Measurements from ENCODE around the gene CPB1. TPM values are rescaled to one million over a fixed set of nuclear protein-coding genes. Genes with fewer than 3 reads are reported as not detected.

CPB1 gene
- total RNA-seq, 2 experiments from 2014 or later: not detected

DNA sequence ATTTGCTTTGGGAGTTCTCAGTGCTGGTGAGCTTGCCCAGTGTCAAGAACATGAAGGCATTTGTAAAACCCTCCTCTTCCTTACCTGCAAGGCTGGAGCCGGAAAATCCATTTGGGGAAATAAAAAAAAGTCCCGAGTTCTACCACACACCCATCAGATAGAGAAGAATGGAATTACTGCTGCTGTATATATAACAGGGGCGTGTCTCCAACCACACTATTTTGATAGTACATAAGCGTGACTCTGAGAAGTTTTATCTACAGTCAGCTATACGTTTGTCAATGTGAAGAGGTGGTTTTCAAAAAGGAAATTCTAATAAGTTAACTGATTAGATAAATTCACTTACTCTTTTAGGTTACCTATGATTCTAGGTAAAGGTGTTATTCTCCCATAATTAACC lies 36.2 kb downstream of the CPB1 start:
- Mint-ChIP-seq H3K4me3 (no peak overlapping the region), H3K27ac (no peak overlapping the region), H3K9me3 (ENCODE audit: low read depth) (no peaks in the 10 kb centered on the region), H3K36me3 (ENCODE audit: low read depth) (no peaks in the 10 kb centered on the region), H3K27me3 (peaks cover 15% of the 10 kb centered on the region), H3K4me1 (no peaks in the 10 kb centered on the region)
- intact Hi-C loops (cut with DNase I, micrococcal nuclease): no loop called here
- CTCF ChIA-PET: interaction anchor here (1.0 to 5.6 kb wide), 5 partner anchors 10 to 86 kb away, joined by 3 to 69 read pairs (median 5); no protein-coding TSS in a partner anchor
- no peak for DNase-seq
- POLR2A ChIA-PET: no interaction called here
- ATAC-seq: no peak

DNA sequence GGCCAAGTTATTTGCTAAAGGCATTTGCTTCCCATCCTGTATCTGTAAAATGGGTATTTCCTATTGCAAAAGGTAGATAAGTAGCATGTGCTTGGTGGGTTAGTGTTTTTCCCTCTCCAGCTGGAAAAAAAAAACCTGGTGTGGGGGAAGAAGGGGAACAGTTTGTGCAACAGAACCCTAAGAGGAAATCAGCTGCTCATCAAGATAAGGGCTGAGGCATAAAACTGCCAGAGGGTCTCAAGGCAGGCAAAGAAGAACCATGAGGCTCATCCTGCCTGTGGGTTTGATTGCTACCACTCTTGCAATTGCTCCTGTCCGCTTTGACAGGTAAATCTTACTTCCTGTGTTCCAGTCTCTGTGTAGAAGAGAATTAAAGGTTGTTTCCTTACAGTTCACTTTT lies 37.4 kb downstream of the CPB1 start, which contains the start of gene CPA3:
Gene CPA3 (plus strand): TSS at position 248 of the 400 bp plus-strand sequence. CDS start 12 bp downstream, at position 260.
- no peaks in the 10 kb centered on the region for H3K4me1 Mint-ChIP-seq
- DNase-seq (no peak), ATAC-seq (no peak)
- no peaks in the 10 kb centered on the region for H3K36me3 Mint-ChIP-seq (ENCODE audit: low read depth)
- CTCF ChIA-PET: interaction anchor here (0.7 to 2.3 kb wide), 5 partner anchors 9 to 170 kb away, joined by 3 to 6 read pairs (median 3); no protein-coding TSS in a partner anchor
- H3K9me3 Mint-ChIP-seq (ENCODE audit: low read depth): no peaks in the 10 kb centered on the region
- intact Hi-C loops (cut with DNase I, micrococcal nuclease): no loop called here
- POLR2A ChIA-PET: no interaction called here
- no peak within 1 kb of the TSS for H3K27ac Mint-ChIP-seq
- H3K27me3 Mint-ChIP-seq: peaks cover 15% of the 10 kb centered on the region
- H3K4me3 Mint-ChIP-seq: no peak within 1 kb of the TSS

DNA sequence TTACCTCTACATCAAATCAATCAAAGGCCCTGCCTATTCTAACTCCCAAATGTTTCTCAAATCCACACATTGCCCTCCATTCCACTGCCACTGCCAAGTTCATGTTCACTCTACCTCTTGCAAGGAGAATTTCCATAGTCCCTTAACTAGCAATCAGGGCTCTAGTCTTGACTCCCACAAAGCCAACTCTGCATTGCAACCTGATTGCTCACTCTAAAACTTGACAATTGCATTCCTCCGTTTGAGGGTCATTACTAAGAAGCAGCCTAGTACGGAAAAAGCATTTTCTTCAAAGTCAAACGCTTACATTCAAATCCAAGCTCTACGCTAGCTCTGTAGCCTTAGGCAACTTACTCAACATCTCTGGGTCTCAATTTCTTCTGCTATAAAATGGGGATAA lies 38.6 kb downstream of the CPB1 start:
- Mint-ChIP-seq H3K27me3 (peaks cover 12% of the 10 kb centered on the region), H3K4me1 (no peaks in the 10 kb centered on the region), H3K9me3 (ENCODE audit: low read depth) (no peaks in the 10 kb centered on the region), H3K27ac (no peak overlapping the region), H3K36me3 (ENCODE audit: low read depth) (no peaks in the 10 kb centered on the region), H3K4me3 (no peak overlapping the region)
- no peak for DNase-seq
- ChIA-PET CTCF (interaction anchor here (0.9 to 2.3 kb wide), 3 partner anchors 10 to 89 kb away, joined by 3 to 7 read pairs (median 5); no protein-coding TSS in a partner anchor), POLR2A (no interaction called here)
- no peak for ATAC-seq
- intact Hi-C loops (cut with DNase I, micrococcal nuclease): no loop called here

DNA sequence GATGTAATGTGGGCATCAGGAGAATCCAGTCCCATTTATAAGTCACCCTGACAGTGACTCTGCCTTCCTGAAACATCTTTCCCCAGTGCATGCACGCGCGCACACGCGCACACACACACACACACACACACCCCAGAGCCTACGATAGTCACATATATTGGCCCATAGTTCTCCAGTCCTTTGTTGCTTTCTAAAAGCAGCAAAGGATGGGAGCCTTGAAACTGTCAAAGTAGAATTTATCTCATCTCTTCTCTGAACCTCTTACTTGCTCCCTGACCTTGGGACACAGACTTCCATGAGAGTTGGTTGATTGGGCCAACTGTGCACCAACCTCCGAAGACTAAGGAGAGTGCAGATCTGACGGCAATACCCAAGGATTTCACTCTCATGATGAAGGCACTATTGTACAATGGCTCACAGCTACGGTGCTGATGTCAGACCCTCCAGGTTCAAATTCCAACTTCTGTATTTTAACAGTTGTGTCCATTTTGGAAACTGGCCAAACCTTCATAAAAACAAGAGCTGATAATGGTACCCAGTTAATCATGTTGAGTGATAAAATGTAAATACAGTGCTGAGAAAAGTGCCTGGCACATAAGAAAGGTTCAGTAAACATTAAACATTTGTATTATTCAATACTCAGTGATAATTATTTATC lies 45.8 kb downstream of the CPB1 start:
- intact Hi-C loops (cut with DNase I, micrococcal nuclease): no loop called here
- no peaks in the 10 kb centered on the region for H3K9me3 Mint-ChIP-seq (ENCODE audit: low read depth)
- DNase-seq (no peak), ATAC-seq (no peak)
- H3K4me1 Mint-ChIP-seq: no peaks in the 10 kb centered on the region
- peaks cover 5% of the 10 kb centered on the region for H3K27me3 Mint-ChIP-seq
- no peaks in the 10 kb centered on the region for H3K36me3 Mint-ChIP-seq (ENCODE audit: low read depth)
- no peak overlapping the region for H3K4me3 Mint-ChIP-seq
- CTCF ChIA-PET: interaction anchor here (1.8 kb wide), 1 partner anchor 10 kb away, joined by 6 read pairs; no protein-coding TSS in a partner anchor
- no peak overlapping the region for H3K27ac Mint-ChIP-seq
- POLR2A ChIA-PET: no interaction called here

DNA sequence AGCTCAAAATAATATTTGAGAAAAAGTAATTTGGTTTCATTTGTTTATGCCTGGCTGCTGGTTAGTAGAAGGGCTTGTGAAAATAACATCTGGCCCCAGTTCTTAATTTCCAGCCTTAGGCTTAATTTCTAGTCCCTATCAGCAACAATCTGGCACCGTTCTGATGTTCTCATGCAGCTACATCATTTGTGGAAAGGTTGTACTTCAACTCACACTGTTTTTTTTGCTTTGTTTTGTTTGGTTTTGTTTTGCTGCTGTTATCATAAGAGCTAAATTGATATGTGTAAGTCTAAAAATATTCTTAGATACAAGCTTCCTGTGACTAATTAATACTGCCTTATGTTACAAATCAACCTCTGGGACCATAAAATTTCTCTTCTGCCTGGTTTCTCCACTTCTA lies 46.4 kb downstream of the CPB1 start:
- no peak overlapping the region for H3K4me3 Mint-ChIP-seq
- H3K4me1 Mint-ChIP-seq: no peaks in the 10 kb centered on the region
- CTCF ChIA-PET: interaction anchor here (1.8 kb wide), 1 partner anchor 10 kb away, joined by 6 read pairs; no protein-coding TSS in a partner anchor
- H3K27ac Mint-ChIP-seq: no peak overlapping the region
- DNase-seq (no peak), ATAC-seq (no peak)
- no peaks in the 10 kb centered on the region for H3K9me3 Mint-ChIP-seq (ENCODE audit: low read depth)
- no peaks in the 10 kb centered on the region for H3K36me3 Mint-ChIP-seq (ENCODE audit: low read depth)
- intact Hi-C loops (cut with DNase I, micrococcal nuclease): no loop called here
- POLR2A ChIA-PET: no interaction called here
- H3K27me3 Mint-ChIP-seq: peaks cover 5% of the 10 kb centered on the region

DNA sequence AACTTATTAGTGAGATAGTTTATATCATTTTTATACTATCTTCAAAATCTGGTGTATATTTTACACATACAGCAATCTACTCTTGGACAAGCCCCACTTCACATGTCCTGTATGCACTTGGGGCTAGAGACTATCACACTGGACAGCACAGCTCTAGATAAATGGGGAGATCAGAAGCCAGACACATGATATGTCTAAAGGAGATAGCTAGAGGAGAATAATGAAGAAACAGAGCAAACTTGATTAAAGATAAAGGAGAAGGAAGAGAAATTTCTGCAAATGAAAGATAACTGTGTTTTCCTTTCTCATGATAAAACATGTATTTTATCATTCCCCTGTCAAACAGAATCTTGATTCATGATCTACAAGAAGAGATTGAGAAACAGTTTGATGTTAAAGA lies 50.5 kb downstream of the CPB1 start:
- no peak for DNase-seq
- H3K4me3 Mint-ChIP-seq: no peak overlapping the region
- H3K27ac Mint-ChIP-seq: no peak overlapping the region
- H3K36me3 Mint-ChIP-seq (ENCODE audit: low read depth): no peaks in the 10 kb centered on the region
- ChIA-PET CTCF (interaction anchor here (0.5 to 1.4 kb wide), 3 partner anchors 13 to 46 kb away, joined by 3 to 4 read pairs (median 3); no protein-coding TSS in a partner anchor), POLR2A (no interaction called here)
- peaks cover 5% of the 10 kb centered on the region for H3K27me3 Mint-ChIP-seq
- intact Hi-C loops (cut with DNase I, micrococcal nuclease): no loop called here
- no peaks in the 10 kb centered on the region for H3K9me3 Mint-ChIP-seq (ENCODE audit: low read depth)
- no peak for ATAC-seq
- H3K4me1 Mint-ChIP-seq: no peaks in the 10 kb centered on the region

DNA sequence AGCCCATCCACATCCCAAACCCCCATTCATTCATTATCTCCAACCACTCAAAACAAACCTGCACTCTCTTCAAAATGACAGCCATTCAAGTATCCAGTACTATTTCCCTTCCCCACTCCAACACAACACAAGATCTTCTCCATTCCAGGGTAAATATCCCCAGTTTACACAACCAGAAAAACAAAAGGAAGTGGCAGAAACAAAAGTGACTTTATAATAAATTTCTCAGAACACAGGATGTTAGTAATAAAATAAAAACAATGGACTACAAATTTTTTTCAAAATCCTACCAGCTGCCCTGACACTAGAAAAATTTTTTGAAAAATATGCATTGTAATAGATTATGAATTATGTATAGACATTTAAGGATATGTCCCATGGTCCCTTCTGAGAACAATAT lies 51.6 kb downstream of the CPB1 start:
- no peaks in the 10 kb centered on the region for H3K9me3 Mint-ChIP-seq (ENCODE audit: low read depth)
- H3K4me1 Mint-ChIP-seq: no peaks in the 10 kb centered on the region
- no peak for DNase-seq
- no peak for ATAC-seq
- H3K4me3 Mint-ChIP-seq: no peak overlapping the region
- intact Hi-C loops (cut with DNase I, micrococcal nuclease): no loop called here
- no peak overlapping the region for H3K27ac Mint-ChIP-seq
- no peaks in the 10 kb centered on the region for H3K36me3 Mint-ChIP-seq (ENCODE audit: low read depth)
- ChIA-PET POLR2A (no interaction called here), CTCF (interaction anchor here (0.6 to 1.4 kb wide), 2 partner anchors 17 to 18 kb away, joined by 3 to 4 read pairs; no protein-coding TSS in a partner anchor)
- H3K27me3 Mint-ChIP-seq: peaks cover 7% of the 10 kb centered on the region

DNA sequence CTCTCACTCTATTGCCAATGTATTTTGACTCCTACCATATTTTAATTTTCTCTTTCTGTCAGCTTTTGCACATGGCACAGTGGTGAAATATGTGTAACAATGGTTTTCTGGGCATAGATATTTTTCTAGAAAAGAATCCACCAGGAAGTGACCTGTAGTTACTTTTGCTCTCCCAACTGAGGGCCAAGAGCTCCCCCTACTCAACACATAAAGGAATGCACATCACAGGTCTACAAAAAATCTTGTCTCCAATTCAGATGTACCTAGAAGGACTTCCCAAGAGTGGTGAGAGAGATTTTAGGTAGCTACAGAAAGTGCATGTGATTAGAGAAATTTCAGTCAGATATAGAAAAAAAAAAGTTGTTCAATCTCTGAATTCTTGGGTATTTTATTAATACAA lies 53.1 kb downstream of the CPB1 start:
- intact Hi-C loops (cut with DNase I, micrococcal nuclease): no loop called here
- H3K4me3 Mint-ChIP-seq: no peak overlapping the region
- CTCF ChIA-PET: interaction anchor here (0.6 to 1.1 kb wide), 3 partner anchors 13 to 19 kb away, joined by 3 to 5 read pairs (median 3); no protein-coding TSS in a partner anchor
- no peaks in the 10 kb centered on the region for H3K9me3 Mint-ChIP-seq (ENCODE audit: low read depth)
- no peaks in the 10 kb centered on the region for H3K36me3 Mint-ChIP-seq (ENCODE audit: low read depth)
- H3K27me3 Mint-ChIP-seq: peaks cover 4% of the 10 kb centered on the region
- H3K27ac Mint-ChIP-seq: no peak overlapping the region
- POLR2A ChIA-PET: no interaction called here
- ATAC-seq (no peak), DNase-seq (no peak)
- no peaks in the 10 kb centered on the region for H3K4me1 Mint-ChIP-seq

DNA sequence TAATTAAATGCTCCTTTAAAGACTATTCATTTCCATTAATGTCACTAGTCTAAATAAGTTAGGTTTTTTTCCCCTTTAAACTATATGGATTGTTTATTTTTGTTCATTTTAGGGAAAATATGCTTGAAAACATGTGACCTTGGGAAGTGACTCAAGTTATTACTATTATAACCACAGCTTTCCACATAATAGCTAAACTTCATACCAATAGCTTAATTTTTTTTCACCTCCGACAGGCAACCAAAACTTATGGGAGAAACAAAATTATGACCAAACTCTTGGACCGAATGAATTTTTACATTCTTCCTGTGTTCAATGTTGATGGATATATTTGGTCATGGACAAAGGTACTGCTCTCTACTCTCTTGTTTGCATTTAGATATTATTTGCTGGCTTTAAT lies 53.7 kb downstream of the CPB1 start:
- Mint-ChIP-seq H3K4me1 (no peaks in the 10 kb centered on the region), H3K27ac (no peak overlapping the region), H3K27me3 (peaks cover 4% of the 10 kb centered on the region), H3K36me3 (ENCODE audit: low read depth) (no peaks in the 10 kb centered on the region), H3K4me3 (no peak overlapping the region), H3K9me3 (ENCODE audit: low read depth) (no peaks in the 10 kb centered on the region)
- ChIA-PET CTCF (interaction anchor here (1.1 kb wide), 1 partner anchor 19 kb away, joined by 5 read pairs; no protein-coding TSS in a partner anchor), POLR2A (no interaction called here)
- no peak for DNase-seq
- no peak for ATAC-seq
- intact Hi-C loops (cut with DNase I, micrococcal nuclease): no loop called here

DNA sequence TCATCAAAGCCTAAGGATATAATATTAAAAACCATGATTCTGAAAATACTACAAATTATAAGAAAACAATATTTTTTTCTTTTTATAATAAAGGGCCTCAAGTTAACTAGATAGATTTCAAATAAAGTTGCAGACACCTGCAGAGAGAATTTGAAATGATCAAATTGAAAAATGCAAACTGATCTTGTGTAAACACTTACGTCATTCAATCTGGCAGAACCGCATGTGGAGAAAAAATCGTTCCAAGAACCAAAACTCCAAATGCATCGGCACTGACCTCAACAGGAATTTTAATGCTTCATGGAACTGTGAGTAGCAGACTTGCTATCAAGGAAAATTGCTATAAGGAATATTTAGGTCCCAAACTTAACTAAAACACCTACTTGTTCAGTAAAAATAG lies 54.7 kb downstream of the CPB1 start:
- DNase-seq (no peak), ATAC-seq (no peak)
- Mint-ChIP-seq H3K4me3 (no peak overlapping the region), H3K27ac (no peak overlapping the region), H3K9me3 (ENCODE audit: low read depth) (no peaks in the 10 kb centered on the region), H3K36me3 (ENCODE audit: low read depth) (no peaks in the 10 kb centered on the region), H3K27me3 (peaks cover 4% of the 10 kb centered on the region), H3K4me1 (no peaks in the 10 kb centered on the region)
- ChIA-PET POLR2A (no interaction called here), CTCF (no interaction called here)
- intact Hi-C loops (cut with DNase I, micrococcal nuclease): no loop called here

DNA sequence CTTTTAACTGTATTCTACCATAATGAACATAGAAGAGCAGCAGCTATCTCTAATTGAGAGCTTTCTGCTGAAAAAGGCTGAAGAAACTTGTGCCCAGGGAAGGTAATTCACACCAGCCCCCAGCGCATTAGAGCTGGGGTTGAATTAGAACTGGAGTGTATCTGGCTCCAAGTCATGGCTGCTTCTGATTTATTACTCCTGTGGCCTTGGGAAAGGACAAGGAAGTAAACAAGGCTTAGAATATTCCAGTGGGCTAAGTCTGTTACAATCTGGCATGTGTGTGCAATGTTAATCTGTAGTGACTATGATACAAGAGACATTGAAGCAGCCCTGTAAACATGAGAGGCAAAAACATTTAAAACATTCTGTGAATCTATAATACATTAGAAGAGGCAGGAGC lies 55.6 kb downstream of the CPB1 start:
- Mint-ChIP-seq H3K4me3 (no peak overlapping the region), H3K27me3 (peaks cover 6% of the 10 kb centered on the region), H3K9me3 (ENCODE audit: low read depth) (no peaks in the 10 kb centered on the region), H3K4me1 (no peaks in the 10 kb centered on the region), H3K36me3 (ENCODE audit: low read depth) (no peaks in the 10 kb centered on the region), H3K27ac (no peak overlapping the region)
- ChIA-PET POLR2A (no interaction called here), CTCF (interaction anchor here (0.6 to 1.4 kb wide), 2 partner anchors 21 to 479 kb away, joined by 3 to 6 read pairs; no protein-coding TSS in a partner anchor)
- DNase-seq: no peak
- ATAC-seq: no peak
- intact Hi-C loops (cut with DNase I, micrococcal nuclease): no loop called here

DNA sequence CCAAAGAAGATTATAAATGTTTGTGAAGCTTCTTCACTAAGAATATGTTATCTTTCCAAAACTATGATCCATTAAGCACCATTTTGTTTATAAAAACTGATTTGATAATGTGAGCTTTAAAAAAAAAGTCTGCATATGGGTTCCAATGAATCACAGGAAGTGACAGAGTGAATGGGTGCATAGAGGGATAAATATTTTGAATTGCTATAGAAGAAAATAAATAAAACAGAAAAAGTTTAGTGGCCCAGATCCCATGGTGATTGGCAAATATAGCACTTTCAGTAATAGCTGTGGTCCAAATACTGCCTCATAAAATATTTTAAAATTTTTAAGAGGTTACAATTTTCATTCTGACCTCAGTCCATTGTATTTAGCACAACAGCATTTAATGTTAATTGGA lies 56.6 kb downstream of the CPB1 start:
- no peaks in the 10 kb centered on the region for H3K36me3 Mint-ChIP-seq (ENCODE audit: low read depth)
- ChIA-PET POLR2A (no interaction called here), CTCF (interaction anchor here (1.4 kb wide), 1 partner anchor 22 kb away, joined by 6 read pairs; no protein-coding TSS in a partner anchor)
- H3K4me1 Mint-ChIP-seq: no peaks in the 10 kb centered on the region
- H3K9me3 Mint-ChIP-seq (ENCODE audit: low read depth): no peaks in the 10 kb centered on the region
- DNase-seq: no peak
- intact Hi-C loops (cut with DNase I, micrococcal nuclease): no loop called here
- no peak overlapping the region for H3K4me3 Mint-ChIP-seq
- H3K27ac Mint-ChIP-seq: no peak overlapping the region
- H3K27me3 Mint-ChIP-seq: peaks cover 8% of the 10 kb centered on the region
- ATAC-seq: no peak
